ENCODE data around the gene ARHGAP10.

ARHGAP10 gene

GRCh38 chr4:147981305-147981704 lies 249.4 kb downstream of the ARHGAP10 start:
- Histone ChIP-seq H4K91ac (ENCODE audit: low read depth, low read length, poor library complexity) (no peak overlapping the region), H3K27me3 (ENCODE audit: control insufficient read depth in 3 of 3, insufficient read depth in 3 of 3, low read depth in 1 of 3, low read length in 3 of 3) (no peaks in the 10 kb centered on the region), H3K9ac (ENCODE audit: low read depth, low read length, poor library complexity) (no peak overlapping the region), H2BK120ac (ENCODE audit: low read depth, low read length) (no peak overlapping the region), H3K27ac (replicated peaks; ENCODE audit: low read length) (no peak overlapping the region), H3K18ac (ENCODE audit: low read length) (no peak overlapping the region), H3K23ac (ENCODE audit: low read depth, low read length, poor library complexity) (no peak overlapping the region), H3K4me2 (ENCODE audit: insufficient read depth, low read length, poor library complexity, severe bottlenecking) (no peak overlapping the region), H3K4me1 (ENCODE audit: control insufficient read depth in 2 of 2, insufficient read depth in 1 of 2, low read depth in 1 of 2, low read length in 2 of 2) (peaks cover 0 to 5% of the 10 kb centered on the region in 2 donors), H3K4me3 (ENCODE audit: low read length in 2 of 2) (no peak overlapping the region), H4K8ac (ENCODE audit: low read depth, low read length) (no peak overlapping the region), H2AFZ (ENCODE audit: low read length) (no peak overlapping the region), H3K14ac (ENCODE audit: low read length) (no peak overlapping the region), H3K36me3 (replicated peaks in 1 of 2; ENCODE audit: control insufficient read depth in 2 of 2, insufficient read depth in 2 of 2, low read length in 2 of 2) (no peaks in the 10 kb centered on the region), H3K4ac (ENCODE audit: low read length) (no peak overlapping the region), H2BK12ac (ENCODE audit: low read length) (no peak overlapping the region), H2BK15ac (ENCODE audit: low read length) (no peak overlapping the region), H3K79me1 (ENCODE audit: low read depth, low read length) (no peaks in the 10 kb centered on the region), H2AK5ac (ENCODE audit: low read depth, low read length) (no peak overlapping the region), H2BK5ac (ENCODE audit: low read length) (no peak overlapping the region), H3K9me3 (replicated peaks in 1 of 2; ENCODE audit: control insufficient read depth in 2 of 2, insufficient read depth in 1 of 2, low read depth in 1 of 2, low read length in 2 of 2) (peaks cover 0 to 9% of the 10 kb centered on the region in 2 donors)
- no peak for DNase-seq (ENCODE audit: low spot score)
- no CpG with 5 or more reads among the region's 1 CpG for WGBS, 2 donors (ENCODE audit: extremely low coverage in 2 of 2, insufficient read length in 2 of 2, insufficient replicate concordance in 1 of 2)

GRCh38 chr4:147984065-147984777 lies 252.3 kb downstream of the ARHGAP10 start:
- H3K4me3 ChIP-seq (ENCODE audit: low read length in 2 of 2), result no peak overlapping the region
- H3K9ac ChIP-seq (ENCODE audit: low read depth, low read length, poor library complexity), result no peak overlapping the region
- H3K79me1 ChIP-seq (ENCODE audit: low read depth, low read length), result no peaks in the 10 kb centered on the region
- H3K4me2 ChIP-seq (ENCODE audit: insufficient read depth, low read length, poor library complexity, severe bottlenecking), result no peak overlapping the region
- no peaks in the 10 kb centered on the region for H3K36me3 ChIP-seq (replicated peaks in 1 of 2; ENCODE audit: control insufficient read depth in 2 of 2, insufficient read depth in 2 of 2, low read length in 2 of 2)
- peaks cover 0 to 9% of the 10 kb centered on the region in 2 donors for H3K9me3 ChIP-seq (replicated peaks in 1 of 2; ENCODE audit: control insufficient read depth in 2 of 2, insufficient read depth in 1 of 2, low read depth in 1 of 2, low read length in 2 of 2)
- no CpG with 5 or more reads among the region's 15 CpGs for WGBS, 2 donors (ENCODE audit: extremely low coverage in 2 of 2, insufficient read length in 2 of 2, insufficient replicate concordance in 1 of 2)
- peaks cover 0 to 10% of the 10 kb centered on the region in 2 donors for H3K4me1 ChIP-seq (ENCODE audit: control insufficient read depth in 2 of 2, insufficient read depth in 1 of 2, low read depth in 1 of 2, low read length in 2 of 2)
- peak overlapping the region; percentile 57 for H2BK120ac ChIP-seq (ENCODE audit: low read depth, low read length)
- H2BK15ac ChIP-seq (ENCODE audit: low read length), result peak overlapping the region; percentile 86
- no peak overlapping the region for H3K23ac ChIP-seq (ENCODE audit: low read depth, low read length, poor library complexity)
- H2BK12ac ChIP-seq (ENCODE audit: low read length), result peak overlapping the region; percentile 85
- peak overlapping the region; percentile 99 for H2AK5ac ChIP-seq (ENCODE audit: low read depth, low read length)
- H3K4ac ChIP-seq (ENCODE audit: low read length), result no peak overlapping the region
- no peaks in the 10 kb centered on the region for H3K27me3 ChIP-seq (ENCODE audit: control insufficient read depth in 3 of 3, insufficient read depth in 3 of 3, low read depth in 1 of 3, low read length in 3 of 3)
- H3K14ac ChIP-seq (ENCODE audit: low read length), result no peak overlapping the region
- H3K27ac ChIP-seq (replicated peaks; ENCODE audit: low read length), result no peak overlapping the region
- H2AFZ ChIP-seq (ENCODE audit: low read length), result no peak overlapping the region
- no peak overlapping the region for H4K8ac ChIP-seq (ENCODE audit: low read depth, low read length)
- peak overlapping the region; percentile 42 for H2BK5ac ChIP-seq (ENCODE audit: low read length)
- DNase-seq (ENCODE audit: low spot score), result peak; percentile 51
- H3K18ac ChIP-seq (ENCODE audit: low read length), result peak overlapping the region; percentile 92
- no peak overlapping the region for H4K91ac ChIP-seq (ENCODE audit: low read depth, low read length, poor library complexity)

- H2BK120ac ChIP-seq (ENCODE audit: low read depth, low read length), result no peak overlapping the region
- H4K8ac ChIP-seq (ENCODE audit: low read depth, low read length), result no peak overlapping the region
- H3K14ac ChIP-seq (ENCODE audit: low read length), result peak overlapping the region; percentile 67
- peaks cover 0 to 10% of the 10 kb centered on the region in 2 donors for H3K4me1 ChIP-seq (ENCODE audit: control insufficient read depth in 2 of 2, insufficient read depth in 1 of 2, low read depth in 1 of 2, low read length in 2 of 2)
- H4K91ac ChIP-seq (ENCODE audit: low read depth, low read length, poor library complexity), result no peak overlapping the region
- no CpG with 5 or more reads among the region's 2 CpGs for WGBS, 2 donors (ENCODE audit: extremely low coverage in 2 of 2, insufficient read length in 2 of 2, insufficient replicate concordance in 1 of 2)
- H2BK12ac ChIP-seq (ENCODE audit: low read length), result peak overlapping the region; percentile 85
- H3K27me3 ChIP-seq (ENCODE audit: control insufficient read depth in 3 of 3, insufficient read depth in 3 of 3, low read depth in 1 of 3, low read length in 3 of 3), result no peaks in the 10 kb centered on the region
- no peak for DNase-seq (ENCODE audit: low spot score)
- H2AK5ac ChIP-seq (ENCODE audit: low read depth, low read length), result peak overlapping the region; percentile 99
- no peak overlapping the region for H3K4me2 ChIP-seq (ENCODE audit: insufficient read depth, low read length, poor library complexity, severe bottlenecking)
- no peak overlapping the region for H3K23ac ChIP-seq (ENCODE audit: low read depth, low read length, poor library complexity)
- H2BK5ac ChIP-seq (ENCODE audit: low read length), result peak overlapping the region; percentile 42
- no peak overlapping the region for H3K4ac ChIP-seq (ENCODE audit: low read length)
- H2BK15ac ChIP-seq (ENCODE audit: low read length), result peak overlapping the region; percentile 86
- H3K9me3 ChIP-seq (replicated peaks in 1 of 2; ENCODE audit: control insufficient read depth in 2 of 2, insufficient read depth in 1 of 2, low read depth in 1 of 2, low read length in 2 of 2), result peaks cover 0 to 9% of the 10 kb centered on the region in 2 donors
- H3K36me3 ChIP-seq (replicated peaks in 1 of 2; ENCODE audit: control insufficient read depth in 2 of 2, insufficient read depth in 2 of 2, low read length in 2 of 2), result no peaks in the 10 kb centered on the region
- no peaks in the 10 kb centered on the region for H3K79me1 ChIP-seq (ENCODE audit: low read depth, low read length)
- H3K9ac ChIP-seq (ENCODE audit: low read depth, low read length, poor library complexity), result no peak overlapping the region
- peak overlapping the region; percentile 82 for H3K18ac ChIP-seq (ENCODE audit: low read length)
- H3K27ac ChIP-seq (replicated peaks; ENCODE audit: low read length), result no peak overlapping the region
- no peak overlapping the region for H2AFZ ChIP-seq (ENCODE audit: low read length)
- peak overlapping the region in 1 of 2 donors; percentile 19 for H3K4me3 ChIP-seq (ENCODE audit: low read length in 2 of 2)
Observed at GRCh38 chr4:147984778-147985138, 252.9 kb downstream of the ARHGAP10 start.

DNA sequence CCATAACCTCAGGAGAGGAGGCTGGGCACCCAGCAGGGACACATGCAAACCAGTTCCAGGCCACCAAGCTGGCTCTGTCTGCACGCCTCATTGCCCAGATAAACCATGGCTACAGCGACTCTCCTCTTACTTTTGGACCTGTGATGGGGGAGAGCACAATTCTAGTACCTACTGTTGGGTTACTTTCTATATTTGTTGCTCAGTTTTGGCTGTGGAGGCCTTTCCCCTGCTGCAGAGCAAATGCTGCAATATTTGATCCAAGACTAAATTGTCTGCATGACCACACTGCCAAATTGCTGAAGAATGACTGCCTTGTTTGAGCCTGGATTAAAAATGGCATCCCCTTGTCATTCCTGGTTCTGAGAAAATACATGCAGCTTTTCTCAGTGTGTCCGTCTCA lies 253.5 kb downstream of the ARHGAP10 start:
- H2BK12ac ChIP-seq (ENCODE audit: low read length), result no peak overlapping the region
- no peak overlapping the region for H3K23ac ChIP-seq (ENCODE audit: low read depth, low read length, poor library complexity)
- no peaks in the 10 kb centered on the region for H3K79me1 ChIP-seq (ENCODE audit: low read depth, low read length)
- WGBS, 2 donors (ENCODE audit: extremely low coverage in 2 of 2, insufficient read length in 2 of 2, insufficient replicate concordance in 1 of 2), result no CpG with 5 or more reads among the region's 3 CpGs
- H2AFZ ChIP-seq (ENCODE audit: low read length), result no peak overlapping the region
- H3K9me3 ChIP-seq (replicated peaks in 1 of 2; ENCODE audit: control insufficient read depth in 2 of 2, insufficient read depth in 1 of 2, low read depth in 1 of 2, low read length in 2 of 2), result peaks cover 0 to 9% of the 10 kb centered on the region in 2 donors
- H3K27ac ChIP-seq (replicated peaks; ENCODE audit: low read length), result no peak overlapping the region
- H2AK5ac ChIP-seq (ENCODE audit: low read depth, low read length), result peak overlapping the region; percentile 99
- peak overlapping the region; percentile 86 for H2BK15ac ChIP-seq (ENCODE audit: low read length)
- peak overlapping the region in 1 of 2 donors; percentile 19 for H3K4me3 ChIP-seq (ENCODE audit: low read length in 2 of 2)
- no peak overlapping the region for H4K8ac ChIP-seq (ENCODE audit: low read depth, low read length)
- no peak overlapping the region for H3K4ac ChIP-seq (ENCODE audit: low read length)
- peak overlapping the region; percentile 67 for H3K14ac ChIP-seq (ENCODE audit: low read length)
- no peak overlapping the region for H3K4me2 ChIP-seq (ENCODE audit: insufficient read depth, low read length, poor library complexity, severe bottlenecking)
- no peaks in the 10 kb centered on the region for H3K36me3 ChIP-seq (replicated peaks in 1 of 2; ENCODE audit: control insufficient read depth in 2 of 2, insufficient read depth in 2 of 2, low read length in 2 of 2)
- H4K91ac ChIP-seq (ENCODE audit: low read depth, low read length, poor library complexity), result no peak overlapping the region
- no peak overlapping the region for H3K9ac ChIP-seq (ENCODE audit: low read depth, low read length, poor library complexity)
- DNase-seq (ENCODE audit: low spot score), result no peak
- no peak overlapping the region for H2BK5ac ChIP-seq (ENCODE audit: low read length)
- no peak overlapping the region for H3K18ac ChIP-seq (ENCODE audit: low read length)
- H2BK120ac ChIP-seq (ENCODE audit: low read depth, low read length), result no peak overlapping the region
- H3K27me3 ChIP-seq (ENCODE audit: control insufficient read depth in 3 of 3, insufficient read depth in 3 of 3, low read depth in 1 of 3, low read length in 3 of 3), result no peaks in the 10 kb centered on the region
- H3K4me1 ChIP-seq (ENCODE audit: control insufficient read depth in 2 of 2, insufficient read depth in 1 of 2, low read depth in 1 of 2, low read length in 2 of 2), result peaks cover 0 to 10% of the 10 kb centered on the region in 2 donors
